Measurements from ENCODE around the gene ERBB4. TPM values are rescaled to one million over a fixed set of nuclear protein-coding genes. Genes with fewer than 3 reads are reported as not detected.

ERBB4 gene
- total RNA-seq, 1 donor from 2014 or later = 1.2 TPM

GRCh38 chr2:211730215-211730614 is 808.4 kb downstream of the ERBB4 start:
- Histone ChIP-seq H3K36me3 (ENCODE audit: insufficient read depth, low read length) (no peaks in the 10 kb centered on the region), H3K79me2 (ENCODE audit: insufficient read depth, low read length) (no peaks in the 10 kb centered on the region), H3K4me2 (ENCODE audit: low read length) (no peak overlapping the region), H3K9me3 (ENCODE audit: insufficient read depth, low read depth, low read length) (no peaks in the 10 kb centered on the region), H3K27ac (ENCODE audit: low read depth, low read length) (no peak overlapping the region), H3K27me3 (ENCODE audit: insufficient read depth, low read length) (no peaks in the 10 kb centered on the region), H3K4me3 (ENCODE audit: insufficient read depth, low read depth, low read length) (no peak overlapping the region), H2AFZ (ENCODE audit: low read depth, low read length) (no peak overlapping the region), H4K20me1 (ENCODE audit: insufficient read depth, low read length) (no peaks in the 10 kb centered on the region), H3K9ac (ENCODE audit: low read length) (no peak overlapping the region), H3K4me1 (ENCODE audit: insufficient read depth, low read length) (no peaks in the 10 kb centered on the region)
- no peaks in the 10 kb centered on the region for H3K9me3 Mint-ChIP-seq (ENCODE audit: unreplicated experiment)
- TF ChIP-seq CTCF (IDR thresholded peaks at IDR 0.05; ENCODE audit: insufficient read depth, low read depth, low read length) (no peak), EZH2 (IDR thresholded peaks at IDR 0.05; ENCODE audit: insufficient read depth, low read length) (no peak)
- H3K4me1 Mint-ChIP-seq (ENCODE audit: low read depth, unreplicated experiment) = no peaks in the 10 kb centered on the region
- no peaks in the 10 kb centered on the region for H3K27me3 Mint-ChIP-seq (ENCODE audit: low read depth, unreplicated experiment)
- H3K27ac Mint-ChIP-seq (ENCODE audit: unreplicated experiment) = no peak overlapping the region
- H3K36me3 Mint-ChIP-seq (ENCODE audit: low read depth, unreplicated experiment) = no peaks in the 10 kb centered on the region
- no peak for FAIRE-seq
- no peak for DNase-seq (ENCODE audit: low read depth)
- H3K4me3 Mint-ChIP-seq (ENCODE audit: unreplicated experiment) = no peak overlapping the region

- H3K27ac Mint-ChIP-seq (ENCODE audit: unreplicated experiment) = no peak overlapping the region
- Histone ChIP-seq H3K4me2 (ENCODE audit: low read length) (no peak overlapping the region), H3K27me3 (ENCODE audit: insufficient read depth, low read length) (no peaks in the 10 kb centered on the region), H3K9ac (ENCODE audit: low read length) (no peak overlapping the region), H3K9me3 (ENCODE audit: insufficient read depth, low read depth, low read length) (no peaks in the 10 kb centered on the region), H2AFZ (ENCODE audit: low read depth, low read length) (no peak overlapping the region), H4K20me1 (ENCODE audit: insufficient read depth, low read length) (no peaks in the 10 kb centered on the region), H3K27ac (ENCODE audit: low read depth, low read length) (no peak overlapping the region), H3K4me1 (ENCODE audit: insufficient read depth, low read length) (no peaks in the 10 kb centered on the region), H3K79me2 (ENCODE audit: insufficient read depth, low read length) (no peaks in the 10 kb centered on the region), H3K36me3 (ENCODE audit: insufficient read depth, low read length) (no peaks in the 10 kb centered on the region), H3K4me3 (ENCODE audit: insufficient read depth, low read depth, low read length) (no peak overlapping the region)
- no peaks in the 10 kb centered on the region for H3K9me3 Mint-ChIP-seq (ENCODE audit: unreplicated experiment)
- no peaks in the 10 kb centered on the region for H3K4me1 Mint-ChIP-seq (ENCODE audit: low read depth, unreplicated experiment)
- no peaks in the 10 kb centered on the region for H3K36me3 Mint-ChIP-seq (ENCODE audit: low read depth, unreplicated experiment)
- no peak for DNase-seq (ENCODE audit: low read depth)
- FAIRE-seq = no peak
- TF ChIP-seq EZH2 (IDR thresholded peaks at IDR 0.05; ENCODE audit: insufficient read depth, low read length) = no peak
- TF ChIP-seq CTCF (IDR thresholded peaks at IDR 0.05; ENCODE audit: insufficient read depth, low read depth, low read length) = no peak
- H3K4me3 Mint-ChIP-seq (ENCODE audit: unreplicated experiment) = no peak overlapping the region
- no peaks in the 10 kb centered on the region for H3K27me3 Mint-ChIP-seq (ENCODE audit: low read depth, unreplicated experiment)
These were observed 809.2 kb downstream of the ERBB4 start for GRCh38 chr2:211729433-211729832.

GRCh38 chr2:211724933-211725332 is 813.7 kb downstream of the ERBB4 start:
- Histone ChIP-seq H3K4me1 (ENCODE audit: insufficient read depth, low read length) (no peaks in the 10 kb centered on the region), H3K9ac (ENCODE audit: low read length) (no peak overlapping the region), H3K79me2 (ENCODE audit: insufficient read depth, low read length) (no peaks in the 10 kb centered on the region), H4K20me1 (ENCODE audit: insufficient read depth, low read length) (no peaks in the 10 kb centered on the region), H3K4me3 (ENCODE audit: insufficient read depth, low read depth, low read length) (no peak overlapping the region), H2AFZ (ENCODE audit: low read depth, low read length) (peak overlapping the region; percentile 16), H3K27ac (ENCODE audit: low read depth, low read length) (no peak overlapping the region), H3K36me3 (ENCODE audit: insufficient read depth, low read length) (no peaks in the 10 kb centered on the region), H3K27me3 (ENCODE audit: insufficient read depth, low read length) (no peaks in the 10 kb centered on the region), H3K9me3 (ENCODE audit: insufficient read depth, low read depth, low read length) (no peaks in the 10 kb centered on the region), H3K4me2 (ENCODE audit: low read length) (no peak overlapping the region)
- Mint-ChIP-seq H3K4me3 (ENCODE audit: unreplicated experiment) (no peak overlapping the region), H3K4me1 (ENCODE audit: low read depth, unreplicated experiment) (no peaks in the 10 kb centered on the region), H3K36me3 (ENCODE audit: low read depth, unreplicated experiment) (no peaks in the 10 kb centered on the region), H3K9me3 (ENCODE audit: unreplicated experiment) (no peaks in the 10 kb centered on the region), H3K27ac (ENCODE audit: unreplicated experiment) (no peak overlapping the region), H3K27me3 (ENCODE audit: low read depth, unreplicated experiment) (no peaks in the 10 kb centered on the region)
- FAIRE-seq = no peak
- no peak for DNase-seq (ENCODE audit: low read depth)
- no peak for TF ChIP-seq EZH2 (IDR thresholded peaks at IDR 0.05; ENCODE audit: insufficient read depth, low read length)
- TF ChIP-seq CTCF (IDR thresholded peaks at IDR 0.05; ENCODE audit: insufficient read depth, low read depth, low read length) = no peak

Data from astrocyte (in vitro differentiated cells and primary cell).